HEK293 (cell line): ENCODE measurements around the gene SPTLC2.

Source experiments
- AEBP2 ChIP-seq: fragments of 450-650 bp; formaldehyde crosslinking; IDR thresholded peaks from 2 replicates; pipeline ENCODE4 v1.5.1; 2016; ENCODE audit warnings: missing biosample characterization, missing genetic modification characterization, borderline replicate concordance
- KLF1 ChIP-seq: fragments of 450-650 bp; formaldehyde crosslinking; IDR thresholded peaks from 2 replicates; pipeline ENCODE4 v1.5.1; 2016; ENCODE audit warnings: missing biosample characterization, missing genetic modification characterization
- MYNN ChIP-seq: fragments of 450-650 bp; formaldehyde crosslinking; IDR thresholded peaks from 2 replicates; pipeline ENCODE4 v1.5.1; 2016; ENCODE audit warnings: missing biosample characterization, missing genetic modification characterization, borderline replicate concordance
- OVOL3 ChIP-seq: fragments of 450-650 bp; formaldehyde crosslinking; IDR thresholded peaks from 2 replicates; pipeline ENCODE4 v1.5.1; 2016; ENCODE audit warnings: missing biosample characterization, missing genetic modification characterization
- PATZ1 ChIP-seq: fragments of 450-650 bp; formaldehyde crosslinking; IDR thresholded peaks from 2 replicates; pipeline ENCODE4 v1.5.1; 2016; ENCODE audit warnings: missing biosample characterization, missing genetic modification characterization
- PRDM4 ChIP-seq: fragments of 450-650 bp; formaldehyde crosslinking; IDR thresholded peaks from 2 replicates; pipeline ENCODE4 v1.5.1; 2017; ENCODE audit warnings: missing biosample characterization, missing genetic modification characterization
- ZBTB1 ChIP-seq: fragments of 450-650 bp; formaldehyde crosslinking; IDR thresholded peaks from 2 replicates; pipeline ENCODE4 v1.5.1; 2016; ENCODE audit warnings: missing biosample characterization, missing genetic modification characterization
- ZBTB11 ChIP-seq: fragments of 450-650 bp; formaldehyde crosslinking; conservative IDR thresholded peaks from 2 replicates; pipeline ENCODE4 v1.5.1; 2016; ENCODE audit warnings: low read depth, missing biosample characterization, missing genetic modification characterization
- ZBTB17 ChIP-seq: fragments of 450-650 bp; formaldehyde crosslinking; IDR thresholded peaks from 2 replicates; pipeline ENCODE4 v1.5.1; 2016; ENCODE audit warnings: missing biosample characterization, missing genetic modification characterization
- ZFP37 ChIP-seq: fragments of 450-650 bp; formaldehyde crosslinking; IDR thresholded peaks from 2 replicates; pipeline ENCODE4 v1.5.1; 2016; ENCODE audit warnings: missing biosample characterization, missing genetic modification characterization
- ZFP69B ChIP-seq: fragments of 450-650 bp; formaldehyde crosslinking; IDR thresholded peaks from 2 replicates; pipeline ENCODE4 v1.5.1; 2016; ENCODE audit warnings: missing biosample characterization, missing genetic modification characterization
- ZNF155 ChIP-seq: fragments of 450-650 bp; formaldehyde crosslinking; IDR thresholded peaks from 2 replicates; pipeline ENCODE4 v1.5.1; 2016; ENCODE audit warnings: missing biosample characterization, missing genetic modification characterization
- ZNF16 ChIP-seq: fragments of 450-650 bp; formaldehyde crosslinking; IDR thresholded peaks from 2 replicates; pipeline ENCODE4 v1.5.1; 2016; ENCODE audit warnings: low read depth, missing biosample characterization, missing genetic modification characterization
- ZNF214 ChIP-seq: fragments of 450-650 bp; formaldehyde crosslinking; IDR thresholded peaks from 2 replicates; pipeline ENCODE4 v1.5.1; 2017; ENCODE audit warnings: missing biosample characterization, mild to moderate bottlenecking, missing genetic modification characterization, borderline replicate concordance
- ZNF24 ChIP-seq: fragments of 450-650 bp; formaldehyde crosslinking; IDR thresholded peaks from 2 replicates; pipeline ENCODE4 v1.5.1; 2016; ENCODE audit warnings: missing biosample characterization, missing genetic modification characterization
- ZNF302 ChIP-seq: fragments of 450-650 bp; formaldehyde crosslinking; IDR thresholded peaks from 2 replicates; pipeline ENCODE4 v1.5.1; 2016; ENCODE audit warnings: missing biosample characterization, missing genetic modification characterization, low read depth
- ZNF335 ChIP-seq: fragments of 450-650 bp; formaldehyde crosslinking; conservative IDR thresholded peaks from 2 replicates; pipeline ENCODE4 v1.5.1; 2016; ENCODE audit warnings: missing biosample characterization, missing genetic modification characterization
- ZNF449 ChIP-seq: fragments of 450-650 bp; formaldehyde crosslinking; IDR thresholded peaks from 2 replicates; pipeline ENCODE4 v1.5.1; 2017; ENCODE audit warnings: missing biosample characterization, mild to moderate bottlenecking, missing genetic modification characterization, moderate library complexity
- ZNF76 ChIP-seq: fragments of 450-650 bp; formaldehyde crosslinking; IDR thresholded peaks from 2 replicates; pipeline ENCODE4; 2016; ENCODE audit warnings: low read depth, missing biosample characterization, missing genetic modification characterization, borderline replicate concordance
- ZNF768 ChIP-seq: fragments of 450-650 bp; formaldehyde crosslinking; IDR thresholded peaks from 2 replicates; pipeline ENCODE4 v1.5.1; 2018; ENCODE audit warnings: missing biosample characterization, mild to moderate bottlenecking, missing genetic modification characterization

Gene SPTLC2

GRCh38 chr14:77457522-77458248 lies 158.8 kb downstream of the SPTLC2 start, which contains the start of the genes AHSA1 and VIPAS39 (continued):
- no peak for TF ChIP-seq MYNN (tag by site-specific recombination)
- TF ChIP-seq ZNF16 (tag by site-specific recombination): no peak
- no peak for TF ChIP-seq ZNF302 (tag by site-specific recombination)
- TF ChIP-seq ZBTB17 (tag by site-specific recombination): peak; percentile 88
- TF ChIP-seq ZNF768: peak; percentile 87; the same call in 1 of the 2 replicates
- TF ChIP-seq AEBP2: no peak
- peak; percentile 98 for TF ChIP-seq ZNF76 (tag by site-specific recombination)
- 0 out of 2 replicates have a peak, but pooled peaks have one; percentile 41 for TF ChIP-seq ZFP37 (tag by site-specific recombination)
- TF ChIP-seq ZNF335 (tag by site-specific recombination): peak; percentile 100
- peak; percentile 37; the same call in 1 of the 2 replicates for TF ChIP-seq PATZ1 (tag by site-specific recombination)
- TF ChIP-seq PRDM4: peak; percentile 77; the same call in 1 of the 2 replicates
- peak; percentile 97 for TF ChIP-seq ZBTB11 (tag by site-specific recombination)
- peak; percentile 11; the same call in 1 of the 2 replicates for TF ChIP-seq ZNF24 (tag by site-specific recombination)
- TF ChIP-seq ZFP69B: no peak
- TF ChIP-seq ZNF155 (tag by site-specific recombination): no peak
- peak; percentile 11; the same call in 1 of the 2 replicates for TF ChIP-seq KLF1 (tag by site-specific recombination)
- TF ChIP-seq ZNF449 (tag by site-specific recombination): no peak
- no peak for TF ChIP-seq ZBTB1
- TF ChIP-seq OVOL3: 0 out of 2 replicates have a peak, but pooled peaks have one; percentile 42
- no peak for TF ChIP-seq ZNF214 (tag by site-specific recombination)
